ENCODE measurements around the gene FOXJ3.

- no peak for TF ChIP-seq CTCF (IDR thresholded peaks at IDR 0.05)
- TF ChIP-seq EZH2 (IDR thresholded peaks at IDR 0.05; ENCODE audit: borderline replicate concordance, insufficient read depth, low read depth, low read length, poor library complexity, severe bottlenecking), result no peak
These were observed 6.0 kb downstream of the FOXJ3 start for GRCh38 chr1:42328916-42329496.
